ENCODE data around the gene SHB.

The SHB gene

DNA sequence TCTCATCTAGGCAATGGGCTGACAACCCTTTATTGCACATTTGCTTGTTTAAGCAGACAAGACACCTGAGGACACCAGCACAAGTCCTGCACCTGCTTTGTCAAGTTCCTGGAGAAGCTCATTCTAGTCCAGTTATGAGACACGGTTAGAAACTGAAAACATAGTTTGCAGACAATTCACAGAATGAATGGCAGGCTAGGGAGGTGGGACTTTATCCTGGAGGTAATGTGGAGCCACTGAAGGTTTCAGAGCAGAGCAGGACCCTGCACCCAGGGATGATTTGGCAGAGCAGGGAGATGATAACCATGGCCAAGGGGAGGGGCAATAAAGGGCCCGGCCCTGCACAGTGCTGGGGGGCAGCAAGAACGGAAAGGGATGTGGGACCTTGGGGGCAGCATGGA, 114.4 kb downstream of the SHB start:
- no peak overlapping the region for H2BK15ac ChIP-seq (ENCODE audit: low read depth, poor library complexity, severe bottlenecking)
- WGBS = 57% methylated on average over 3 of the region's 3 CpGs

GRCh38 chr9:37953775-37954437, 115.1 kb downstream of the SHB start:
- no peak overlapping the region for H2BK15ac ChIP-seq (ENCODE audit: low read depth, poor library complexity, severe bottlenecking)
- H3K18ac ChIP-seq (ENCODE audit: low read depth in 1 of 2, low read length in 2 of 2) = peak overlapping the region; percentile 80 to 84
- H2BK120ac ChIP-seq (ENCODE audit: low read depth, low read length) = no peak overlapping the region
- peak overlapping the region; percentile 84 for H3K27ac ChIP-seq (ENCODE audit: low read length, poor library complexity, severe bottlenecking)
- H4K8ac ChIP-seq (ENCODE audit: low read length) = peak overlapping the region; percentile 50
- peak overlapping the region in 1 of 2 experiments; percentile 37 for H3K4me3 ChIP-seq (ENCODE audit: insufficient read depth in 1 of 2, low read depth in 1 of 2, low read length in 2 of 2)
- H3K9ac ChIP-seq (ENCODE audit: low read length) = peak overlapping the region; percentile 69
- peak overlapping the region in 1 of 2 experiments; percentile 9 for H3K14ac ChIP-seq (ENCODE audit: low read length in 2 of 2)
- peaks cover 26% of the 10 kb centered on the region for H3K79me1 ChIP-seq (replicated peaks; ENCODE audit: low read length, poor library complexity, severe bottlenecking)
- H3K4ac ChIP-seq (ENCODE audit: low read depth in 1 of 2, low read length in 2 of 2) = peak overlapping the region in 1 of 2 experiments; percentile 13
- peak overlapping the region; percentile 52 for H4K91ac ChIP-seq (ENCODE audit: low read length)
- H3K27me3 ChIP-seq (ENCODE audit: control insufficient read depth in 1 of 2, insufficient read depth in 1 of 2, low read length in 2 of 2) = no peaks in the 10 kb centered on the region
- DNase-seq = peak; percentile 99
- H3K36me3 ChIP-seq (ENCODE audit: control insufficient read depth in 1 of 2, insufficient read depth in 2 of 2, low read depth in 1 of 2, low read length in 2 of 2) = peaks cover 31 to 83% of the 10 kb centered on the region in 2 experiments
- peak overlapping the region; percentile 22 for H2BK5ac ChIP-seq (ENCODE audit: low read depth, low read length, poor library complexity, severe bottlenecking)
- no peak overlapping the region for H2AFZ ChIP-seq (ENCODE audit: low read depth, low read length)
- H2BK12ac ChIP-seq (ENCODE audit: low read length in 2 of 2) = peak overlapping the region; percentile 59 to 75
- H3K4me1 ChIP-seq (ENCODE audit: control insufficient read depth, insufficient read depth, low read depth, low read length) = peaks cover 63% of the 10 kb centered on the region
- H2AK5ac ChIP-seq (ENCODE audit: low read length, severe bottlenecking) = peak overlapping the region; percentile 96
- H3K9me3 ChIP-seq (ENCODE audit: control insufficient read depth, low read length) = no peaks in the 10 kb centered on the region
- 2% methylated on average over 14 of the region's 14 CpGs for WGBS
- no peak overlapping the region for H3K23ac ChIP-seq (ENCODE audit: low read length in 2 of 2)
- H3K4me2 ChIP-seq (ENCODE audit: low read length, poor library complexity, severe bottlenecking) = peak overlapping the region; percentile 23

More for the DNA sequence above, 114.4 kb downstream of the SHB start:
- no peak overlapping the region for H2BK120ac ChIP-seq (ENCODE audit: low read depth, low read length)
- H2BK12ac ChIP-seq (ENCODE audit: low read length in 2 of 2) = peak overlapping the region in 1 of 2 experiments; percentile 23
- H2AFZ ChIP-seq (ENCODE audit: low read depth, low read length) = no peak overlapping the region
- no peak overlapping the region for H3K4me2 ChIP-seq (ENCODE audit: low read length, poor library complexity, severe bottlenecking)
- H3K4me1 ChIP-seq (ENCODE audit: control insufficient read depth, insufficient read depth, low read depth, low read length) = peaks cover 63% of the 10 kb centered on the region
- H3K4ac ChIP-seq (ENCODE audit: low read depth in 1 of 2, low read length in 2 of 2) = no peak overlapping the region
- H3K27me3 ChIP-seq (ENCODE audit: control insufficient read depth in 1 of 2, insufficient read depth in 1 of 2, low read length in 2 of 2) = no peaks in the 10 kb centered on the region
- H3K18ac ChIP-seq (ENCODE audit: low read depth in 1 of 2, low read length in 2 of 2) = peak overlapping the region in 1 of 2 experiments; percentile 51
- H3K9me3 ChIP-seq (ENCODE audit: control insufficient read depth, low read length) = no peaks in the 10 kb centered on the region
- peak overlapping the region; percentile 72 for H4K91ac ChIP-seq (ENCODE audit: low read length)
- peak overlapping the region; percentile 37 for H2AK5ac ChIP-seq (ENCODE audit: low read length, severe bottlenecking)
- H4K8ac ChIP-seq (ENCODE audit: low read length) = peak overlapping the region; percentile 42
- H3K9ac ChIP-seq (ENCODE audit: low read length) = peak overlapping the region; percentile 69
- H2BK5ac ChIP-seq (ENCODE audit: low read depth, low read length, poor library complexity, severe bottlenecking) = no peak overlapping the region
- DNase-seq = no peak
- H3K14ac ChIP-seq (ENCODE audit: low read length in 2 of 2) = peak overlapping the region in 1 of 2 experiments; percentile 9
- H3K4me3 ChIP-seq (ENCODE audit: insufficient read depth in 1 of 2, low read depth in 1 of 2, low read length in 2 of 2) = no peak overlapping the region
- H3K79me1 ChIP-seq (replicated peaks; ENCODE audit: low read length, poor library complexity, severe bottlenecking) = peaks cover 33% of the 10 kb centered on the region
- peak overlapping the region; percentile 84 for H3K27ac ChIP-seq (ENCODE audit: low read length, poor library complexity, severe bottlenecking)
- no peak overlapping the region for H3K23ac ChIP-seq (ENCODE audit: low read length in 2 of 2)
- H3K36me3 ChIP-seq (ENCODE audit: control insufficient read depth in 1 of 2, insufficient read depth in 2 of 2, low read depth in 1 of 2, low read length in 2 of 2) = peaks cover 30 to 86% of the 10 kb centered on the region in 2 experiments

- H3K23ac ChIP-seq (ENCODE audit: low read length in 2 of 2) = no peak overlapping the region
- H2AFZ ChIP-seq (ENCODE audit: low read depth, low read length) = no peak overlapping the region
- no peak for DNase-seq
- H3K18ac ChIP-seq (ENCODE audit: low read depth in 1 of 2, low read length in 2 of 2) = peak overlapping the region; percentile 82 to 84
- peak overlapping the region; percentile 69 for H3K9ac ChIP-seq (ENCODE audit: low read length)
- peak overlapping the region; percentile 39 for H2BK5ac ChIP-seq (ENCODE audit: low read depth, low read length, poor library complexity, severe bottlenecking)
- H3K36me3 ChIP-seq (ENCODE audit: control insufficient read depth in 1 of 2, insufficient read depth in 2 of 2, low read depth in 1 of 2, low read length in 2 of 2) = peaks cover 37 to 83% of the 10 kb centered on the region in 2 experiments
- peak overlapping the region; percentile 84 for H3K27ac ChIP-seq (ENCODE audit: low read length, poor library complexity, severe bottlenecking)
- WGBS = 73% methylated on average over 3 of the region's 5 CpGs
- peak overlapping the region; percentile 87 for H2BK15ac ChIP-seq (ENCODE audit: low read depth, poor library complexity, severe bottlenecking)
- H3K4me2 ChIP-seq (ENCODE audit: low read length, poor library complexity, severe bottlenecking) = no peak overlapping the region
- no peaks in the 10 kb centered on the region for H3K9me3 ChIP-seq (ENCODE audit: control insufficient read depth, low read length)
- H3K4me1 ChIP-seq (ENCODE audit: control insufficient read depth, insufficient read depth, low read depth, low read length) = peaks cover 65% of the 10 kb centered on the region
- H3K4me3 ChIP-seq (ENCODE audit: insufficient read depth in 1 of 2, low read depth in 1 of 2, low read length in 2 of 2) = peak overlapping the region in 1 of 2 experiments; percentile 37
- peak overlapping the region in 1 of 2 experiments; percentile 19 for H3K14ac ChIP-seq (ENCODE audit: low read length in 2 of 2)
- H2AK5ac ChIP-seq (ENCODE audit: low read length, severe bottlenecking) = peak overlapping the region; percentile 96
- peak overlapping the region; percentile 84 for H4K8ac ChIP-seq (ENCODE audit: low read length)
- H3K79me1 ChIP-seq (replicated peaks; ENCODE audit: low read length, poor library complexity, severe bottlenecking) = peaks cover 24% of the 10 kb centered on the region
- H4K91ac ChIP-seq (ENCODE audit: low read length) = peak overlapping the region; percentile 94
- peak overlapping the region; percentile 5 to 69 for H3K4ac ChIP-seq (ENCODE audit: low read depth in 1 of 2, low read length in 2 of 2)
- H2BK12ac ChIP-seq (ENCODE audit: low read length in 2 of 2) = peak overlapping the region; percentile 85 to 86
- H2BK120ac ChIP-seq (ENCODE audit: low read depth, low read length) = peak overlapping the region; percentile 36
- no peaks in the 10 kb centered on the region for H3K27me3 ChIP-seq (ENCODE audit: control insufficient read depth in 1 of 2, insufficient read depth in 1 of 2, low read length in 2 of 2)
These were observed 115.7 kb downstream of the SHB start for GRCh38 chr9:37953206-37953774.

GRCh38 chr9:37952731-37953130, 116.3 kb downstream of the SHB start:
- peak overlapping the region; percentile 84 for H3K27ac ChIP-seq (ENCODE audit: low read length, poor library complexity, severe bottlenecking)
- no peak overlapping the region for H2BK5ac ChIP-seq (ENCODE audit: low read depth, low read length, poor library complexity, severe bottlenecking)
- no peak overlapping the region for H3K4ac ChIP-seq (ENCODE audit: low read depth in 1 of 2, low read length in 2 of 2)
- no peak overlapping the region for H2BK15ac ChIP-seq (ENCODE audit: low read depth, poor library complexity, severe bottlenecking)
- peak overlapping the region; percentile 36 for H2BK120ac ChIP-seq (ENCODE audit: low read depth, low read length)
- H3K9me3 ChIP-seq (ENCODE audit: control insufficient read depth, low read length) = no peaks in the 10 kb centered on the region
- H2AK5ac ChIP-seq (ENCODE audit: low read length, severe bottlenecking) = peak overlapping the region; percentile 96
- H3K23ac ChIP-seq (ENCODE audit: low read length in 2 of 2) = no peak overlapping the region
- no peak overlapping the region for H2AFZ ChIP-seq (ENCODE audit: low read depth, low read length)
- peak overlapping the region in 1 of 2 experiments; percentile 37 for H3K4me3 ChIP-seq (ENCODE audit: insufficient read depth in 1 of 2, low read depth in 1 of 2, low read length in 2 of 2)
- H3K4me2 ChIP-seq (ENCODE audit: low read length, poor library complexity, severe bottlenecking) = no peak overlapping the region
- 69% methylated on average over 6 of the region's 6 CpGs for WGBS
- H3K4me1 ChIP-seq (ENCODE audit: control insufficient read depth, insufficient read depth, low read depth, low read length) = peaks cover 66% of the 10 kb centered on the region
- H3K9ac ChIP-seq (ENCODE audit: low read length) = peak overlapping the region; percentile 69
- peak overlapping the region; percentile 51 to 73 for H3K18ac ChIP-seq (ENCODE audit: low read depth in 1 of 2, low read length in 2 of 2)
- H3K14ac ChIP-seq (ENCODE audit: low read length in 2 of 2) = no peak overlapping the region
- H2BK12ac ChIP-seq (ENCODE audit: low read length in 2 of 2) = peak overlapping the region; percentile 86 to 89
- peaks cover 42 to 84% of the 10 kb centered on the region in 2 experiments for H3K36me3 ChIP-seq (ENCODE audit: control insufficient read depth in 1 of 2, insufficient read depth in 2 of 2, low read depth in 1 of 2, low read length in 2 of 2)
- peaks cover 28% of the 10 kb centered on the region for H3K79me1 ChIP-seq (replicated peaks; ENCODE audit: low read length, poor library complexity, severe bottlenecking)
- peak overlapping the region; percentile 85 for H4K91ac ChIP-seq (ENCODE audit: low read length)
- H3K27me3 ChIP-seq (ENCODE audit: control insufficient read depth in 1 of 2, insufficient read depth in 1 of 2, low read length in 2 of 2) = no peaks in the 10 kb centered on the region
- DNase-seq = peak; percentile 81
- H4K8ac ChIP-seq (ENCODE audit: low read length) = peak overlapping the region; percentile 84

Data from mesenchymal stem cell (in vitro differentiated cells and primary cell).